Fibroblast of lung (primary cell): ENCODE measurements around the gene FDXACB1. TPM values are rescaled to one million over a fixed set of nuclear protein-coding genes. Genes with fewer than 3 reads are reported as not detected.
A peak's percentile ranks its signal among the peaks of the same experiment; 100 is the strongest.

Experiments
- DNase-seq, 2 donors: peaks; one replicate each; pipeline versions ENCODE4 v3.0.0 to v3.0.0-alpha.2; 2010; ENCODE audit warnings: low read depth in 2 of 2
- H2AFZ ChIP-seq: 2 replicates; pipeline ENCODE4 v1.5.1; 2012; ENCODE audit warnings: low read length, control low read depth, inconsistent platforms
- H3K27ac ChIP-seq: 2 replicates; pipeline ENCODE4 v1.5.1; 2011; ENCODE audit warnings: low read length, control low read depth; ENCODE audit not compliant: insufficient read depth
- H3K27me3 ChIP-seq: 2 replicates; pipeline ENCODE4 v1.5.1; 2011; ENCODE audit warnings: mild to moderate bottlenecking, low read length; ENCODE audit not compliant: control insufficient read depth, insufficient read depth
- H3K36me3 ChIP-seq: 2 replicates; pipeline ENCODE4 v1.5.1; 2011; ENCODE audit warnings: low read length; ENCODE audit not compliant: control insufficient read depth, insufficient read depth
- H3K4me1 ChIP-seq: 2 replicates; pipeline ENCODE4 v1.5.1; 2011; ENCODE audit warnings: low read length; ENCODE audit not compliant: control insufficient read depth, insufficient read depth; ENCODE audit errors: extremely low read depth
- H3K4me2 ChIP-seq: 2 replicates; pipeline ENCODE4 v1.5.1; 2011; ENCODE audit warnings: low read length, control low read depth; ENCODE audit not compliant: insufficient read depth; ENCODE audit errors: extremely low read depth
- H3K4me3 ChIP-seq, 4 experiments: fragments of 200-600 bp in 1 of 4; sonication (generic) in 1 of 4; replicated peaks in 1 of 4; 2 replicates each; pipeline ENCODE4 v1.5.1; 2011 to 2016; ENCODE audit warnings: low read length in 4 of 4, low read depth in 3 of 4, mild to moderate bottlenecking in 3 of 4, control low read depth in 2 of 4, inconsistent platforms in 1 of 4, mixed read lengths in 1 of 4; ENCODE audit not compliant: insufficient read depth in 1 of 4; ENCODE audit errors: control extremely low read depth in 1 of 4
- H3K79me2 ChIP-seq: 2 replicates; pipeline ENCODE4 v1.5.1; 2012; ENCODE audit warnings: mild to moderate bottlenecking, low read length, inconsistent platforms; ENCODE audit not compliant: control insufficient read depth, insufficient read depth
- H3K9ac ChIP-seq: 2 replicates; pipeline ENCODE4 v1.5.1; 2011; ENCODE audit warnings: mild to moderate bottlenecking, low read length, control low read depth; ENCODE audit not compliant: insufficient read depth
- H3K9me3 ChIP-seq: 2 replicates; pipeline ENCODE4 v1.5.1; 2012; ENCODE audit warnings: low read depth, low read length; ENCODE audit not compliant: control insufficient read depth, insufficient read depth
- H4K20me1 ChIP-seq: 2 replicates; pipeline ENCODE4 v1.5.1; 2011; ENCODE audit warnings: low read length; ENCODE audit not compliant: control insufficient read depth, insufficient read depth; ENCODE audit errors: extremely low read depth
- CTCF ChIP-seq, 2 donors: IDR thresholded peaks in 1 of 2; conservative IDR thresholded peaks in 1 of 2; 1 replicate in 1 of 2; 2 replicates in 1 of 2; pipeline ENCODE4 v1.5.1; 2011 to 2012; ENCODE audit warnings: low read length in 2 of 2, control low read depth in 1 of 2, inconsistent platforms in 1 of 2, low read depth in 1 of 2, mild to moderate bottlenecking in 1 of 2
- EZH2 ChIP-seq: IDR thresholded peaks from 2 replicates; pipeline ENCODE4 v1.5.1; 2012; ENCODE audit warnings: low read length, control low read depth, mild to moderate bottlenecking; ENCODE audit errors: missing control alignments
- polyA plus RNA-seq, 2 donors: library from polyadenylated mRNA; depleted of rRNA in 1 of 2; stranded (reverse) in 1 of 2; unstranded in 1 of 2; fragments of >200 nt; gene quantifications; 2 replicates each; pipeline ENCODE4 v1.2.1, GENCODE V29; 2011 to 2012; ENCODE audit warnings: missing spikeins in 1 of 2
- total RNA-seq: library from RNA; depleted of rRNA; stranded (reverse); fragments of >200 nt; gene quantifications from 2 replicates; pipeline ENCODE4 v1.2.1, GENCODE V29; 2014

The FDXACB1 gene
- total and polyA plus RNA-seq, 2 donors (not counting 1 experiment from before 2014, with no cell fraction given) = 1.7 to 1.8 TPM

GRCh38 chr11:111855506-111855905 lies 23.5 kb downstream of the FDXACB1 start:
- Histone ChIP-seq H3K27me3 (no peaks in the 10 kb centered on the region), H3K27ac (no peak overlapping the region), H3K4me2 (no peak overlapping the region), H3K9me3 (no peaks in the 10 kb centered on the region), H3K4me1 (no peaks in the 10 kb centered on the region), H3K79me2 (no peaks in the 10 kb centered on the region), H2AFZ (no peak overlapping the region), H3K9ac (no peak overlapping the region), H3K36me3 (peaks cover 6% of the 10 kb centered on the region), H3K4me3 (no peak overlapping the region), H4K20me1 (no peaks in the 10 kb centered on the region)
- no peak for DNase-seq
- TF ChIP-seq CTCF (conservative IDR thresholded peaks at IDR 0.05 in 1 of 2, IDR thresholded peaks at IDR 0.05 in 1 of 2; ENCODE audit: low read depth in 1 of 2, low read length in 2 of 2) (no peak), EZH2 (no peak)

GRCh38 chr11:111852103-111852502 lies 26.9 kb downstream of the FDXACB1 start:
- Histone ChIP-seq H3K27ac (no peak overlapping the region), H3K79me2 (no peaks in the 10 kb centered on the region)
- TF ChIP-seq EZH2 = no peak
- TF ChIP-seq CTCF (conservative IDR thresholded peaks at IDR 0.05 in 1 of 2, IDR thresholded peaks at IDR 0.05 in 1 of 2; ENCODE audit: low read depth in 1 of 2, low read length in 2 of 2) = no peak

GRCh38 chr11:111851636-111852035 lies 27.3 kb downstream of the FDXACB1 start:
- no peaks in the 10 kb centered on the region for H3K9me3 ChIP-seq
- H3K4me2 ChIP-seq = no peak overlapping the region
- H3K79me2 ChIP-seq = no peaks in the 10 kb centered on the region
- peaks cover 3% of the 10 kb centered on the region for H3K36me3 ChIP-seq
- no peak overlapping the region for H3K4me3 ChIP-seq
- H2AFZ ChIP-seq = no peak overlapping the region
- H3K27ac ChIP-seq = no peak overlapping the region
- no peak overlapping the region for H3K9ac ChIP-seq
- H3K4me1 ChIP-seq = peaks cover 5% of the 10 kb centered on the region
- TF ChIP-seq EZH2 = no peak
- peak; percentile 58 to 70 for TF ChIP-seq CTCF (conservative IDR thresholded peaks at IDR 0.05 in 1 of 2, IDR thresholded peaks at IDR 0.05 in 1 of 2; ENCODE audit: low read depth in 1 of 2, low read length in 2 of 2)
- peak in 1 of 2 donors; percentile 51 for DNase-seq
- no peaks in the 10 kb centered on the region for H4K20me1 ChIP-seq
- H3K27me3 ChIP-seq = no peaks in the 10 kb centered on the region

More at GRCh38 chr11:111852103-111852502, 26.9 kb downstream of the FDXACB1 start:
- Histone ChIP-seq H3K4me1 (peaks cover 2% of the 10 kb centered on the region), H3K36me3 (peaks cover 3% of the 10 kb centered on the region), H2AFZ (no peak overlapping the region), H3K27me3 (no peaks in the 10 kb centered on the region), H3K9me3 (no peaks in the 10 kb centered on the region), H4K20me1 (no peaks in the 10 kb centered on the region), H3K4me2 (no peak overlapping the region), H3K9ac (no peak overlapping the region), H3K4me3 (no peak overlapping the region)
- DNase-seq = no peak
